H1 (cell line): Measurements from ENCODE around the gene TMEM140. TPM values are rescaled to one million over a fixed set of nuclear protein-coding genes. Genes with fewer than 3 reads are reported as not detected.
A peak's percentile ranks its signal among the peaks of the same experiment; 100 is the strongest.

Source experiments
- CTCF ChIA-PET: fragments of 300-600 bp; sonication (Branson Sonifier 250); formaldehyde crosslinking; loops from one replicate; lab custom pipeline; 2021; ENCODE audit not compliant: partially characterized antibody; lab: Charles Lee
- POLR2A ChIA-PET: fragments of 300-600 bp; sonication (Branson Sonifier 250); formaldehyde crosslinking; loops from one replicate; lab custom pipeline; 2021; ENCODE audit warnings: inconsistent platforms; ENCODE audit not compliant: partially characterized antibody; lab: Charles Lee
- DNase-seq, 2 experiments: peaks; one replicate each; pipeline versions ENCODE4 v3.0.0 to v3.0.0-alpha.2; 2010 to 2022; ENCODE audit warnings: low spot score in 2 of 2, low read depth in 1 of 2, mixed read lengths in 1 of 2
- FAIRE-seq: peaks from 2 replicates; lab custom pipeline; 2011; peaks lifted over from hg19 to GRCh38; lab: Jason Lieb, UNC
- H2AFZ ChIP-seq: 2 replicates; pipeline ENCODE4 v1.8.1; 2012; ENCODE audit warnings: low read length, inconsistent platforms
- H2AK5ac ChIP-seq: 2 replicates; pipeline ENCODE4 v1.6.1; 2013; ENCODE audit warnings: low read depth, low read length
- H2BK120ac ChIP-seq: replicated peaks from 2 replicates; pipeline ENCODE3; 2013; ENCODE audit warnings: low read depth, low read length, inconsistent platforms
- H2BK12ac ChIP-seq: 2 replicates; pipeline ENCODE4 v1.6.1; 2013; ENCODE audit warnings: low read depth, low read length
- H2BK15ac ChIP-seq: 2 replicates; pipeline ENCODE4 v1.6.1; 2013; ENCODE audit warnings: low read length
- H2BK20ac ChIP-seq: 2 replicates; pipeline ENCODE4 v1.6.1; 2013; ENCODE audit warnings: low read length
- H2BK5ac ChIP-seq: 2 replicates; pipeline ENCODE4 v1.6.1; 2013; ENCODE audit warnings: low read depth, low read length
- H3K14ac ChIP-seq: 2 replicates; pipeline ENCODE4 v1.6.1; 2013; ENCODE audit warnings: inconsistent platforms; ENCODE audit not compliant: insufficient read length
- H3K18ac ChIP-seq: 2 replicates; pipeline ENCODE4 v1.6.1; 2013; ENCODE audit warnings: low read length; ENCODE audit errors: extremely low read depth
- H3K23ac ChIP-seq: 2 replicates; pipeline ENCODE4 v1.6.1; 2013; ENCODE audit warnings: inconsistent platforms; ENCODE audit not compliant: insufficient read length
- H3K23me2 ChIP-seq: 2 replicates; pipeline ENCODE4 v1.6.1; 2013; ENCODE audit warnings: low read depth, low read length
- H3K27ac ChIP-seq: 2 replicates; pipeline ENCODE4 v1.6.1; 2011; ENCODE audit warnings: low read depth, low read length, inconsistent platforms
- H3K27me3 ChIP-seq, 4 experiments: replicated peaks in 1 of 4; 1 replicate in 1 of 4; 2 replicates in 3 of 4; pipeline versions ENCODE4 v1.6.1 to v1.8.1; 2011 to 2013; ENCODE audit warnings: low read length in 3 of 4, mild to moderate bottlenecking in 3 of 4, inconsistent platforms in 2 of 4, mixed read lengths in 2 of 4, moderate library complexity in 1 of 4; ENCODE audit not compliant: control insufficient read depth in 3 of 4, insufficient read depth in 3 of 4; ENCODE audit errors: extremely low read depth in 1 of 4
- H3K36me3 ChIP-seq, 4 experiments: 2 replicates each; pipeline versions ENCODE4 v1.6.1 to v1.8.1; 2011 to 2013; ENCODE audit warnings: mild to moderate bottlenecking in 4 of 4, low read length in 3 of 4, moderate library complexity in 2 of 4, control low read depth in 1 of 4, inconsistent platforms in 1 of 4; ENCODE audit not compliant: insufficient read depth in 4 of 4, control insufficient read depth in 2 of 4
- H3K4ac ChIP-seq: replicated peaks from 2 replicates; pipeline ENCODE3; 2013; ENCODE audit warnings: low read length, low read depth, mixed read lengths, inconsistent platforms; ENCODE audit not compliant: insufficient read length
- H3K4me1 ChIP-seq, 4 experiments: replicated peaks in 1 of 4; 1 replicate in 1 of 4; 2 replicates in 3 of 4; pipeline versions ENCODE4 v1.6.1 to v1.8.1; 2011 to 2013; ENCODE audit warnings: low read length in 3 of 4, inconsistent platforms in 2 of 4, mixed read lengths in 1 of 4; ENCODE audit not compliant: insufficient read depth in 4 of 4, control insufficient read depth in 3 of 4
- H3K4me2 ChIP-seq, 2 experiments: 2 replicates each; pipeline versions ENCODE4 v1.6.1 to v1.8.1; 2011 to 2013; ENCODE audit warnings: low read depth in 2 of 2, low read length in 2 of 2, control low read depth in 1 of 2, inconsistent platforms in 1 of 2, mild to moderate bottlenecking in 1 of 2; ENCODE audit not compliant: insufficient read depth in 1 of 2
- H3K4me3 ChIP-seq, 4 experiments: fragments of 200-600, 300-600 bp in 1 of 4; sonication (generic), shearing (Covaris generic), sonication (Bioruptor Twin) in 1 of 4; 2 replicates each; pipeline versions ENCODE4 v1.5.1 to v1.8.1; 2011 to 2016; ENCODE audit warnings: low read length in 4 of 4, low read depth in 3 of 4, control low read depth in 2 of 4, inconsistent platforms in 2 of 4, mild to moderate bottlenecking in 2 of 4, mixed read lengths in 1 of 4, moderate library complexity in 1 of 4; ENCODE audit not compliant: insufficient read depth in 2 of 4; ENCODE audit errors: extremely low read depth in 1 of 4
- H3K56ac ChIP-seq: replicated peaks from 2 replicates; pipeline ENCODE3; 2013; ENCODE audit warnings: low read depth, mild to moderate bottlenecking, mixed read lengths, low read length, inconsistent platforms; ENCODE audit not compliant: insufficient read length
- H3K79me1 ChIP-seq: 2 replicates; pipeline ENCODE4 v1.6.1; 2013; ENCODE audit warnings: low read depth, low read length, control low read depth
- H3K79me2 ChIP-seq, 2 experiments: 2 replicates each; pipeline versions ENCODE4 v1.6.1 to v1.8.1; 2012 to 2013; ENCODE audit warnings: low read length in 2 of 2, mild to moderate bottlenecking in 2 of 2, inconsistent platforms in 1 of 2; ENCODE audit not compliant: insufficient read depth in 2 of 2, control insufficient read depth in 1 of 2
- H3K9ac ChIP-seq, 4 experiments: replicated peaks in 1 of 4; 1 replicate in 1 of 4; 2 replicates in 3 of 4; pipeline versions ENCODE4 v1.6.1 to v1.8.1; 2011 to 2013; ENCODE audit warnings: low read depth in 3 of 4, low read length in 3 of 4, control low read depth in 2 of 4, mild to moderate bottlenecking in 2 of 4, moderate library complexity in 2 of 4, inconsistent platforms in 1 of 4; ENCODE audit errors: extremely low read depth in 1 of 4
- H3K9me3 ChIP-seq, 2 experiments: 2 replicates each; pipeline versions ENCODE4 v1.6.1 to v1.8.1; 2012 to 2013; ENCODE audit warnings: mild to moderate bottlenecking in 2 of 2, moderate library complexity in 2 of 2, control low read depth in 1 of 2, inconsistent platforms in 1 of 2, low read depth in 1 of 2, low read length in 1 of 2, mixed read lengths in 1 of 2; ENCODE audit not compliant: insufficient read depth in 2 of 2
- H4K20me1 ChIP-seq, 2 experiments: replicated peaks in 1 of 2; 2 replicates each; pipeline versions ENCODE3 to v1.8.1; 2011 to 2013; ENCODE audit warnings: inconsistent platforms in 2 of 2, low read length in 2 of 2, mild to moderate bottlenecking in 1 of 2; ENCODE audit not compliant: insufficient read depth in 2 of 2, control insufficient read depth in 1 of 2
- H4K5ac ChIP-seq: 2 replicates; pipeline ENCODE4 v1.6.1; 2013; ENCODE audit warnings: low read length, low read depth, mixed read lengths, inconsistent platforms; ENCODE audit not compliant: insufficient read length
- H4K8ac ChIP-seq: 2 replicates; pipeline ENCODE4 v1.8.0; 2013; ENCODE audit warnings: mild to moderate bottlenecking, moderate library complexity, low read length, inconsistent platforms; ENCODE audit not compliant: insufficient read depth; ENCODE audit errors: extremely low read depth
- H4K91ac ChIP-seq: replicated peaks from 2 replicates; pipeline ENCODE3; 2013; ENCODE audit warnings: low read length, mixed read lengths, inconsistent platforms; ENCODE audit not compliant: insufficient read length
- NANOG ChIP-seq: IDR thresholded peaks from 2 replicates; pipeline ENCODE4 v1.6.1; 2011; ENCODE audit warnings: low read length, low read depth, mild to moderate bottlenecking, inconsistent platforms; ENCODE audit not compliant: insufficient read depth, poor library complexity, severe bottlenecking
- RXRA ChIP-seq: IDR thresholded peaks from 2 replicates; pipeline ENCODE4 v1.6.1; 2011; ENCODE audit warnings: low read depth, mild to moderate bottlenecking, low read length, moderate library complexity; ENCODE audit not compliant: insufficient read depth
- SIN3A ChIP-seq, 2 experiments: IDR thresholded peaks in 1 of 2; conservative IDR thresholded peaks in 1 of 2; 2 replicates each; pipeline ENCODE4 v1.6.1; 2011 to 2012; ENCODE audit warnings: low read length in 2 of 2, improper control_type of control experiment in 1 of 2, low read depth in 1 of 2, mild to moderate bottlenecking in 1 of 2
- SUZ12 ChIP-seq: fragments of 200-600 bp; sonication (generic); IDR thresholded peaks from 2 replicates; pipeline ENCODE4 v1.6.1; 2012; ENCODE audit warnings: mild to moderate bottlenecking, inconsistent platforms, low read length, moderate library complexity, mixed read lengths
- WGBS, 2 experiments: shearing (Covaris generic) in 1 of 2; methylation state at CpG; one replicate each; pipeline versions ENCODE4 v1.1.6 to v1.1.7; 2013 to 2015; ENCODE audit warnings: low lambda C conversion rate in 2 of 2, mixed read lengths in 2 of 2, inconsistent platforms in 1 of 2, low coverage in 1 of 2, missing lambda C conversion rate in 1 of 2; ENCODE audit not compliant: insufficient replicate concordance in 2 of 2, insufficient coverage in 1 of 2, insufficient read length in 1 of 2; ENCODE audit errors: extremely low coverage in 1 of 2, missing lambda C conversion rate in 1 of 2; 5-methylcytosine and 5-hydroxymethylcytosine counted together
- polyA plus RNA-seq, 7 experiments: library from polyadenylated mRNA; depleted of rRNA in 3 of 7; stranded (reverse) in 5 of 7; unstranded in 2 of 7; fragments of >200 nt in 5 of 7; fragments of 200-250 nt in 2 of 7; gene quantifications; 1 replicate in 5 of 7; 2 replicates in 1 of 7; 4 replicates in 1 of 7; pipeline versions ENCODE4 v1.2.1 to v1.2.3, GENCODE V29; 2011 to 2013; ENCODE audit warnings: missing spikeins in 2 of 7, mixed read lengths in 2 of 7
- total RNA-seq: library from RNA; stranded (reverse); fragmentation: NEBNext Ultra II Directional; extraction: Animal tissue kit (Norgen Biotek cat#: 25700); gene quantifications from 2 replicates; pipeline ENCODE4 v1.2.1, GENCODE V29; 2021

Gene TMEM140
- total and polyA plus RNA-seq, 2 of the 8 experiments (the other 6 are each of a cell fraction or from before 2014, with no cell fraction given) = not detected

DNA sequence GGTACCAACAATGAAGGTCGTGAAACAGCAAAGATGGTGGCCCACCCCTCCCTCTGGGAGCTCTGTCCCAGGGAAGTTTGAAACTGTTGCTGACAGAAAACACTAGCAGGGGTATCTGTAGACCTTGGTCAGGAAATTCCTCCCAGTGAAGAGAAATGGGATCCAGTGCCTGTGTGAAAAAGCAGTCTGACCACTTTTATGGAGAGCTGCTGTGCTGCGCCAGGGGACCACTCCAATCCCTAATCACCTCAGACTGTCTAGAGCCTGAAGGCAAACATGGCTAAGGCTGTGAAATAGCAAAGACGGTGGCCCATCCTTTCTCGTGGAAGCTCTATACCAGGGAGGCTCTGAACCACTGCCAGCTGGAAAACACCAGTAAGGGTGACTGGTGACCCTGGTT, 38.3 kb upstream of the TMEM140 start:
- Histone ChIP-seq H3K4me3 (no peak overlapping the region), H3K4me2 (no peak overlapping the region), H3K27me3 (no peaks in the 10 kb centered on the region), H3K4me1 (no peaks in the 10 kb centered on the region), H3K23ac (no peak overlapping the region), H2AK5ac (no peak overlapping the region), H3K9me3 (no peaks in the 10 kb centered on the region), H3K27ac (no peak overlapping the region), H2BK20ac (no peak overlapping the region), H2BK120ac (no peak overlapping the region), H4K8ac (no peak overlapping the region), H4K20me1 (no peaks in the 10 kb centered on the region), H3K79me1 (no peaks in the 10 kb centered on the region), H3K79me2 (no peaks in the 10 kb centered on the region), H3K14ac (no peak overlapping the region), H3K56ac (no peak overlapping the region), H3K23me2 (no peaks in the 10 kb centered on the region), H2BK12ac (no peak overlapping the region), H2BK15ac (no peak overlapping the region), H3K4ac (no peak overlapping the region), H4K91ac (no peak overlapping the region), H3K18ac (peak overlapping the region; percentile 19; the same call in 1 of the 2 replicates), H2AFZ (no peak overlapping the region), H4K5ac (no peak overlapping the region), H3K36me3 (no peaks in the 10 kb centered on the region), H3K9ac (no peak overlapping the region), H2BK5ac (no peak overlapping the region)
- FAIRE-seq = no peak
- 85% methylated on average over 4 of the region's 4 CpGs; no CpG with 5 or more reads in 1 of the 2 experiments for WGBS, 2 experiments
- ChIA-PET POLR2A (interaction anchor here (1.4 kb wide), 1 partner anchor 122 kb away, joined by 3 read pairs; no protein-coding TSS in a partner anchor), CTCF (interaction anchor here (0.8 to 1.1 kb wide), 4 partner anchors 39 to 385 kb away, joined by 3 to 5 read pairs (median 4); no protein-coding TSS in a partner anchor)
- DNase-seq = no peak
- TF ChIP-seq SIN3A (conservative IDR thresholded peaks at IDR 0.05 in 1 of 2, IDR thresholded peaks at IDR 0.05 in 1 of 2; ENCODE audit: low read depth in 1 of 2, low read length in 2 of 2) (no peak), SUZ12 (no peak), RXRA (no peak), NANOG (no peak)
